PC-9 (cell line): ENCODE measurements around the gene FAM174A. TPM values are rescaled to one million over a fixed set of nuclear protein-coding genes. Genes with fewer than 3 reads are reported as not detected.

Source experiments
- BruUV-seq: library from RNA; stranded (reverse); fragments of 400-500 nt; replicated peaks from 2 replicates; lab custom pipeline; 2021; lab: Mats Ljungman, UMichigan
- CTCF ChIA-PET: fragments of 300-600 bp; sonication (Branson Sonifier 250); formaldehyde crosslinking; loops from one replicate; lab custom pipeline; 2022; ENCODE audit warnings: antibody characterized with exemption; lab: Charles Lee
- POLR2A ChIA-PET: fragments of 300-600 bp; sonication (Branson Sonifier 250); formaldehyde crosslinking; loops from one replicate; lab custom pipeline; 2022; ENCODE audit warnings: antibody characterized with exemption; ENCODE audit not compliant: unreplicated experiment; lab: Charles Lee
- DNase-seq, 2 experiments: peaks; one replicate each; pipeline versions ENCODE4 v3.0.0 to v3.0.0-alpha.2; 2015 to 2022; ENCODE audit warnings: mixed read lengths in 1 of 2
- H2AFZ ChIP-seq: fragments of 200-600 bp; sonication (generic); 2 replicates; pipeline ENCODE4 v1.8.1; 2017; ENCODE audit warnings: antibody characterized with exemption
- H3F3A ChIP-seq: fragments of 200-600 bp; sonication (generic); 2 replicates; pipeline ENCODE4 v1.8.1; 2017; ENCODE audit warnings: antibody characterized with exemption, mild to moderate bottlenecking, low read depth; ENCODE audit not compliant: insufficient read depth
- H3K27ac ChIP-seq: fragments of 200-600 bp; sonication (generic); 2 replicates; pipeline ENCODE4 v1.6.1; 2016; ENCODE audit warnings: mixed run types
- H3K27me3 ChIP-seq: fragments of 200-600 bp; sonication (generic); 2 replicates; pipeline ENCODE4 v1.6.1; 2016; ENCODE audit warnings: low read depth, mixed run types; ENCODE audit not compliant: insufficient read depth
- H3K36me3 ChIP-seq: fragments of 200-600 bp; sonication (generic); 2 replicates; pipeline ENCODE4 v1.6.1; 2016; ENCODE audit warnings: low read depth, mixed run types
- H3K4me1 ChIP-seq: fragments of 200-600 bp; sonication (generic); replicated peaks from 2 replicates; pipeline ENCODE4 v1.6.1; 2016; ENCODE audit warnings: mixed run types; ENCODE audit not compliant: insufficient read depth
- H3K4me2 ChIP-seq: fragments of 200-600 bp; sonication (generic); 2 replicates; pipeline ENCODE4 v1.6.1; 2017; ENCODE audit warnings: mixed run types
- H3K4me3 ChIP-seq: fragments of 200-600 bp; sonication (generic); 2 replicates; pipeline ENCODE4 v1.6.1; 2016; ENCODE audit warnings: mixed run types
- H3K79me2 ChIP-seq: fragments of 200-600 bp; sonication (generic); 2 replicates; pipeline ENCODE4 v1.6.1; 2017; ENCODE audit warnings: low read depth, mixed run types
- H3K9me2 ChIP-seq: fragments of 200-600 bp; sonication (generic); 2 replicates; pipeline ENCODE4 v1.8.1; 2017; ENCODE audit warnings: mild to moderate bottlenecking; ENCODE audit not compliant: insufficient read depth
- H3K9me3 ChIP-seq: fragments of 200-600 bp; sonication (generic); 2 replicates; pipeline ENCODE4 v1.8.1; 2016; ENCODE audit warnings: low read depth; ENCODE audit not compliant: insufficient read depth
- H4K20me1 ChIP-seq: fragments of 200-600 bp; sonication (generic); 2 replicates; pipeline ENCODE4 v1.8.1; 2017; ENCODE audit not compliant: insufficient read depth
- CTCF ChIP-seq: fragments of 200-600 bp; sonication (generic); conservative IDR thresholded peaks from 2 replicates; pipeline ENCODE4 v1.6.1; 2017; ENCODE audit warnings: mixed run types, antibody characterized with exemption, mild to moderate bottlenecking, moderate library complexity
- EZH2 ChIP-seq: fragments of 200-600 bp; sonication (generic); IDR thresholded peaks from 2 replicates; pipeline ENCODE4 v1.8.0; 2017; ENCODE audit warnings: antibody characterized with exemption, low read depth
- intact Hi-C: fragments of 100-400 bp; cut with micrococcal nuclease; formaldehyde crosslinking; loops from one replicate; pipeline ENCODE4 v1.10.0; 2022; ENCODE audit not compliant: unreplicated experiment
- total RNA-seq: library from RNA; stranded (reverse); gene quantifications from 2 replicates; pipeline ENCODE4 v1.2.3, GENCODE V29; 2021

FAM174A gene
- total RNA-seq, 1 experiment from 2014 or later, result 9.2 TPM

GRCh38 chr5:100616981-100617380 lies 81.8 kb downstream of the FAM174A start:
- no peak for TF ChIP-seq CTCF
- TF ChIP-seq EZH2, result no peak
- BruUV-seq, result no TSS peak
- no peak overlapping the region for H3K4me2 ChIP-seq
- H3K9me2 ChIP-seq, result no peaks in the 10 kb centered on the region; the same call in 1 of the 2 replicates
- H3K79me2 ChIP-seq, result no peaks in the 10 kb centered on the region
- H3K4me1 ChIP-seq, result no peaks in the 10 kb centered on the region
- no peak overlapping the region; the same call in 1 of the 2 replicates for H2AFZ ChIP-seq
- ChIA-PET POLR2A (no interaction called here), CTCF (no interaction called here)
- no peak overlapping the region for H3K4me3 ChIP-seq
- DNase-seq, result no peak
- H3K36me3 ChIP-seq, result no peaks in the 10 kb centered on the region
- intact Hi-C loops, result no loop called here
- H3K9me3 ChIP-seq, result no peaks in the 10 kb centered on the region
- H4K20me1 ChIP-seq, result no peaks in the 10 kb centered on the region
- no peaks in the 10 kb centered on the region for H3K27me3 ChIP-seq
- no peaks in the 10 kb centered on the region for H3F3A ChIP-seq
- H3K27ac ChIP-seq, result no peak overlapping the region

- CTCF ChIA-PET, result no interaction called here
- no peaks in the 10 kb centered on the region for H3K79me2 ChIP-seq
- no TSS peak for BruUV-seq
- intact Hi-C loops, result loop anchor here (2.0 to 10.0 kb wide), 4 partner anchors 193 to 765 kb away; partner anchors contain the start of gene ST8SIA4
- DNase-seq, result no peak
- no peaks in the 10 kb centered on the region for H3K27me3 ChIP-seq
- POLR2A ChIA-PET, result interaction anchor here (0.6 kb wide), 2 partner anchors 218 to 387 kb away, joined by 4 to 9 read pairs; no protein-coding TSS in a partner anchor
- no peak overlapping the region for H3K4me2 ChIP-seq
- H2AFZ ChIP-seq, result no peak overlapping the region
- no peak overlapping the region for H3K27ac ChIP-seq
- H3K4me1 ChIP-seq, result no peaks in the 10 kb centered on the region
- no peaks in the 10 kb centered on the region for H3F3A ChIP-seq
- no peaks in the 10 kb centered on the region for H3K9me3 ChIP-seq
- H4K20me1 ChIP-seq, result no peaks in the 10 kb centered on the region
- no peak overlapping the region for H3K4me3 ChIP-seq
- H3K36me3 ChIP-seq, result no peaks in the 10 kb centered on the region
- TF ChIP-seq CTCF (peak; percentile 51), EZH2 (no peak)
- no peaks in the 10 kb centered on the region; the same call in 1 of the 2 replicates for H3K9me2 ChIP-seq
Measured at GRCh38 chr5:100623719-100624118, 88.5 kb downstream of the FAM174A start.

GRCh38 chr5:100634937-100635534 lies 99.9 kb downstream of the FAM174A start:
- ChIA-PET POLR2A (no interaction called here), CTCF (no interaction called here)
- Histone ChIP-seq H3K36me3 (no peaks in the 10 kb centered on the region), H3K9me2 (no peaks in the 10 kb centered on the region), H3K79me2 (no peaks in the 10 kb centered on the region), H2AFZ (no peak overlapping the region), H3K4me1 (no peaks in the 10 kb centered on the region), H3K9me3 (no peaks in the 10 kb centered on the region), H3K4me2 (no peak overlapping the region), H3F3A (no peaks in the 10 kb centered on the region), H3K27me3 (no peaks in the 10 kb centered on the region), H4K20me1 (no peaks in the 10 kb centered on the region), H3K27ac (no peak overlapping the region), H3K4me3 (no peak overlapping the region)
- intact Hi-C loops, result no loop called here
- no TSS peak for BruUV-seq
- TF ChIP-seq CTCF (no peak), EZH2 (no peak)
- no peak for DNase-seq
